ENCODE data around the gene FOXA1.

FOXA1 gene

DNA sequence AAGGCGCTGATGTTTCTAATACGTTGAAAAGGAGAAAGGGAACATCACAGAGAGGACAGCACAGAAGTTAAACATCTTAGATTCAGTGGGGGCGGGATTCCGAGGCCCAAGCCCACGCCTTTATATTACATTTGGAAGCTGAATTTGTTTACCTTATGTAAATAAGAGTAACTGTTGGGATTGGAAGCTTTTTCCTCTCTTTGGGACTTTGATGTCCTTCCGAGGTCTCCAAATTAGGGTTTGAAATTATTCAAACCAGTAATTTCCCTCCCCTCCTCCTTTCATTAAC is 6.4 kb downstream of the FOXA1 start:
- H3K4me3 ChIP-seq (ENCODE audit: low read length), result no peak overlapping the region
- no peak for DNase-seq (ENCODE audit: low read depth)
- TF ChIP-seq, protein P1, sequence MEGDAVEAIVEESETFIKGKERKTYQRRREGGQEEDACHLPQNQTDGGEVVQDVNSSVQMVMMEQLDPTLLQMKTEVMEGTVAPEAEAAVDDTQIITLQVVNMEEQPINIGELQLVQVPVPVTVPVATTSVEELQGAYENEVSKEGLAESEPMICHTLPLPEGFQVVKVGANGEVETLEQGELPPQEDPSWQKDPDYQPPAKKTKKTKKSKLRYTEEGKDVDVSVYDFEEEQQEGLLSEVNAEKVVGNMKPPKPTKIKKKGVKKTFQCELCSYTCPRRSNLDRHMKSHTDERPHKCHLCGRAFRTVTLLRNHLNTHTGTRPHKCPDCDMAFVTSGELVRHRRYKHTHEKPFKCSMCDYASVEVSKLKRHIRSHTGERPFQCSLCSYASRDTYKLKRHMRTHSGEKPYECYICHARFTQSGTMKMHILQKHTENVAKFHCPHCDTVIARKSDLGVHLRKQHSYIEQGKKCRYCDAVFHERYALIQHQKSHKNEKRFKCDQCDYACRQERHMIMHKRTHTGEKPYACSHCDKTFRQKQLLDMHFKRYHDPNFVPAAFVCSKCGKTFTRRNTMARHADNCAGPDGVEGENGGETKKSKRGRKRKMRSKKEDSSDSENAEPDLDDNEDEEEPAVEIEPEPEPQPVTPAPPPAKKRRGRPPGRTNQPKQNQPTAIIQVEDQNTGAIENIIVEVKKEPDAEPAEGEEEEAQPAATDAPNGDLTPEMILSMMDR (conservative IDR thresholded peaks at IDR 0.05; ENCODE audit: low read depth, low read length), result no peak

DNA sequence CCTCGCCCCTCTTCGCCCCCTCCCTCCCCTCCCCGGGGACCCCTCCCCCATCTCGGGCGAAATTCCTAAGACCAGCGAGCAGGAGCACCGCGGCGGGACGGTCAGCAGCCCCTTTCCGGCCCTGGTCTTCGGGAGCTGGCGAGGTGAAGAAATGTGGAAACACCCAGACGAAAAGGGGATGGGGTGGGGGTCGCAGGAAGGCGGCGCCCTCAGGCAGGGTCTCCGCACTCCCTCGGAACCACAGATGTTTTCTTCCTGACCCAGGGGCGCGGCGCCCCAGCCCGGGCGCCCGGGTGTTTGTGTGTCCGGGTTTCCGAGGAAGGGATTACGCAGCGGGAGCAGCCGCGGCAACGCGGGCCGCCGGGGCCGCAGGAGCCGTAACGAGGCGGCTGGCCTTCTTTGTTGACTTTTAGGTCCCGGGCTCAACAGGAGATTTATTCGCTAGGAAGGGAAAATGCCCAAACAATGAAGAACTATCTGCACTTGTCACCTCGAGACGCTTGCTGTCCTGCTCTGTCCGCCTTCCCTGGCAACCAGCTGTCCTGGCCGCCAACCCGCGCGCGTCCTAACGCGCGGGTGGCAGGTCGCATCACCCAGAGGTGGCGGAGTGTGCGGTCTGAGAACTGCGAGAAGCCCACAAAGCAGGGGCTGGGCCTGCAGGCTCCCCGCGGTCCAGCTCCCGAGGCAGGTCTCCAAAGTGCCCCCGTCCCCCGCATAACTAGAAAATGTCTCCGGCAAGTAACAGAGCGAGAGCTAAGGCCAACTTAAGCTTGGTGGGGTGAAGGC is 7.0 kb downstream of the FOXA1 start:
- TF ChIP-seq, protein P1 (conservative IDR thresholded peaks at IDR 0.05; ENCODE audit: low read depth, low read length), result no peak
- no peak overlapping the region for H3K4me3 ChIP-seq (ENCODE audit: low read length)
- no peak for DNase-seq (ENCODE audit: low read depth)

GRCh38 chr14:37587131-37587803 is 7.8 kb downstream of the FOXA1 start:
- H3K4me3 ChIP-seq (ENCODE audit: low read length), result no peak overlapping the region
- DNase-seq (ENCODE audit: low read depth), result no peak
- TF ChIP-seq, protein P1 (conservative IDR thresholded peaks at IDR 0.05; ENCODE audit: low read depth, low read length), result no peak

DNA sequence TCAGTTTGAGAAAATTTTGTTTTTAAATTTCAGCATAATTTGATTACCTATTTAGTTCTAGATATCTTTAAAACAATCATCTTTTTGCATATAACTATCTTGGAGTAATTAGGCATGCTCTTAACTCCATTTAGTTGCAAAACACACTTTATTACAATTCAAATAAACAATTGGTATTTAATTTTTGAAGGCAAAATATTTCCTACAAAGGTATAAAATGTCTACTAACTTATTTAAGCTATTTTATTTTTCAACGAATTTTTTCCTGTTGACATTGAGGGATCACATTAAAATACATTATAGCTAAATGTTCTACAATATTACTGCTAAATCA is 8.3 kb downstream of the FOXA1 start:
- TF ChIP-seq, protein P1 (conservative IDR thresholded peaks at IDR 0.05; ENCODE audit: low read depth, low read length), result no peak
- no peak overlapping the region for H3K4me3 ChIP-seq (ENCODE audit: low read length)
- DNase-seq (ENCODE audit: low read depth), result no peak

DNA sequence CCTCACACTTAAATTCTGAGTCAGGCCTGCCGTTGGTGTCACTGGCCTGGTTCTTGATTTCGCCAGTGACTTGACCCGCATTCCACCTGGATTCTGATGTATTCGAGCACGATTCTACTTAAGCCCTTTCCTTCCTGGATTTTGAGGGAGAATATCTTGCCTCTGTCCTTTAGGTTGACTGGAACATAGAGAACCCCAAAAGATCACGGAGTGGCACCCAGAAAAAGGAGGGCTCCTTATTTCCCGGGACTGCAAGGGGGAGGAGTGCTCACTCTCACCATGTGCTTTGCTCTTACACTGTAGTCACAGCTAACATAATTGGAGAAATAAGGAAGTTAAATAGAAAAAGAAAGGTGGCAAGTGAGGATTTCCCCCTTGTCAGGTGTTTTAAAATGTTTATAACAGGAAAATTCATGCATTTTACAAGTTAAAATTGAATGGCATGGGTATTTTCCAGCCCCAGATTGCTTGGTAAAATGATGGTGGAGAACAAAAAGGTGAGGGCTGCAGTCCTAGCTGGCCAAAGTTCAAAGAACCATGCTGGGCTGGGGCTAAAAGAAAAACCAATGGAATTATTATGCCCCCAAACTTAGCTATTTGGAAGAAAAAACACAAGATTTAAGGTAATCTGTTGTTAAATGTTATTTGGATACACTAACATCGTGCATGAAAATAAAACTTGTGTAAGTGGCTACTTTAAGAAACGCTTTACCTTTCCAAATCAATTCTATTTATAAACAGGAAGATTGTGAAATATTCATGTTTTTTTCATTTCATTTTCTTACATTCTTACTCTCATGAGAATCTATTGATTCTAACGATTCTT is 8.9 kb downstream of the FOXA1 start:
- H3K4me3 ChIP-seq (ENCODE audit: low read length), result no peak overlapping the region
- TF ChIP-seq, protein P1 (conservative IDR thresholded peaks at IDR 0.05; ENCODE audit: low read depth, low read length), result no peak
- DNase-seq (ENCODE audit: low read depth), result no peak

GRCh38 chr14:37585101-37585511 is 9.9 kb downstream of the FOXA1 start:
- TF ChIP-seq, protein P1 (conservative IDR thresholded peaks at IDR 0.05; ENCODE audit: low read depth, low read length), result no peak
- no peak overlapping the region for H3K4me3 ChIP-seq (ENCODE audit: low read length)
- DNase-seq (ENCODE audit: low read depth), result no peak
